ENCODE data around the gene UBR1. TPM values are rescaled to one million over a fixed set of nuclear protein-coding genes. Genes with fewer than 3 reads are reported as not detected.

Gene UBR1
- total RNA-seq, 1 donor from 2014 or later, result 33.2 TPM

DNA sequence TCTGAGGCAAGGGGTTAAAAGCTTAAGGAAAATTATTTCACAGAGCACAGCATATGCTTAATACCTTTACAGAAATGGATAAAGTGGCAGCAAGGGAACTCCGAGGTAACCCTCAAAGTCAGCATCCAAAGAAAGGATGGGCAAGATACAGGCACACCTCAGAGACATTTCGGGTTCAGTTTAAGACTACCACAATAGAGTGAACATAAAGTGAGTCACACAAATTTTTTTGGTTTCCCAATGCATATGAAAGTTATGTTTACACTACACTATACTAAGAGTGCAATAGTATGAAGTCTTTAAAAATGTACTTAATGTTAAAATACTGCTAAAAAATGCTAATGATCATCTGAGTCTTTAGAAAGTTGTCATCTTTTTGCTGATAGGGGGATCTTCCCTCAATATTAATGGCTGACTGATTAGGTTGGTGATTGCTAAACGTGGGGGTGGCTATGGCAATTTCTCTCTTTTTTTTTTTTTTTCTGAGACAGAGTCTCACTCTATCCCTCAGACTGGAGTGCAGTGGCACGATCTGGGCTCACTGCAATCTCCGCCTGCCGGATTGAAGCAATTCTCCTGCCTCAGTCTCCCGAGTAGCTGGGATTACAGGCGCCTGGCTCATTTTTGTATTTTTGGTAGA lies 10.0 kb downstream of the UBR1 start:
- Histone ChIP-seq H3K4me2 (no peak overlapping the region), H3K79me2 (ENCODE audit: low read depth) (peaks cover 91% of the 10 kb centered on the region), H3K27ac (no peak overlapping the region), H2AFZ (replicated peaks) (no peak overlapping the region), H3K9me3 (ENCODE audit: low read depth) (no peaks in the 10 kb centered on the region), H3K27me3 (no peaks in the 10 kb centered on the region), H3K36me3 (peaks cover 2% of the 10 kb centered on the region), H3K4me3 (no peak overlapping the region), H3K9ac (no peak overlapping the region), H4K20me1 (ENCODE audit: low read depth) (no peaks in the 10 kb centered on the region), H3K4me1 (no peaks in the 10 kb centered on the region), H3F3A (ENCODE audit: low read depth) (no peaks in the 10 kb centered on the region)
- no peak for TF ChIP-seq EZH2phosphoT487 (IDR thresholded peaks at IDR 0.05)
- TF ChIP-seq, protein P1, sequence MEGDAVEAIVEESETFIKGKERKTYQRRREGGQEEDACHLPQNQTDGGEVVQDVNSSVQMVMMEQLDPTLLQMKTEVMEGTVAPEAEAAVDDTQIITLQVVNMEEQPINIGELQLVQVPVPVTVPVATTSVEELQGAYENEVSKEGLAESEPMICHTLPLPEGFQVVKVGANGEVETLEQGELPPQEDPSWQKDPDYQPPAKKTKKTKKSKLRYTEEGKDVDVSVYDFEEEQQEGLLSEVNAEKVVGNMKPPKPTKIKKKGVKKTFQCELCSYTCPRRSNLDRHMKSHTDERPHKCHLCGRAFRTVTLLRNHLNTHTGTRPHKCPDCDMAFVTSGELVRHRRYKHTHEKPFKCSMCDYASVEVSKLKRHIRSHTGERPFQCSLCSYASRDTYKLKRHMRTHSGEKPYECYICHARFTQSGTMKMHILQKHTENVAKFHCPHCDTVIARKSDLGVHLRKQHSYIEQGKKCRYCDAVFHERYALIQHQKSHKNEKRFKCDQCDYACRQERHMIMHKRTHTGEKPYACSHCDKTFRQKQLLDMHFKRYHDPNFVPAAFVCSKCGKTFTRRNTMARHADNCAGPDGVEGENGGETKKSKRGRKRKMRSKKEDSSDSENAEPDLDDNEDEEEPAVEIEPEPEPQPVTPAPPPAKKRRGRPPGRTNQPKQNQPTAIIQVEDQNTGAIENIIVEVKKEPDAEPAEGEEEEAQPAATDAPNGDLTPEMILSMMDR (IDR thresholded peaks at IDR 0.05), result no peak
- no peak for TF ChIP-seq EZH2 (IDR thresholded peaks at IDR 0.05)
- H3K9me3 Mint-ChIP-seq, result peaks cover 3% of the 10 kb centered on the region
- H3K36me3 Mint-ChIP-seq, result peaks cover 25% of the 10 kb centered on the region
- H3K27me3 Mint-ChIP-seq (ENCODE audit: insufficient read depth, low read depth), result no peaks in the 10 kb centered on the region
- H3K27ac Mint-ChIP-seq, result no peak overlapping the region
- no peaks in the 10 kb centered on the region for H3K4me1 Mint-ChIP-seq
- no peak for DNase-seq (ENCODE audit: low spot score)
- no peak overlapping the region for H3K4me3 Mint-ChIP-seq

DNA sequence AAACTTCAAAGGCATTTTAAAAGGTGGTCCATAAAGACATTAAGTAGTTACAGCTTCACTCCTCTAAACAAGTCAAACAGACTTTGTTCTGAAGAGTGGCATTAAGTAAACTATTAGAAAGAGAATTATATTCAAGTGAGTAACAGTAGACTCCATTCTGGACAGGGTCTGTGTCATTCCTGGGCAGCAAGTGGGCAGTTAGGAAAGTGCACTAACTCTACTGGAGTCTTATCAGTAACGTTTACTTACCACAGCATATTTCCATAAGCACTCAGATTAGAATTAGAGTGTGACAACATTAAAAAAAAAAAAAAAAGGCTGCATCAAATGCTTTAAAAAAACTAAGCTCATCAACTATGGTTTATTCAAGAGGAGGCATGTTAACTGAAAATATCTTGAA lies 10.6 kb downstream of the UBR1 start:
- H2AFZ ChIP-seq (replicated peaks), result no peak overlapping the region
- no peaks in the 10 kb centered on the region for H4K20me1 ChIP-seq (ENCODE audit: low read depth)
- H3K27ac Mint-ChIP-seq, result no peak overlapping the region
- H3F3A ChIP-seq (ENCODE audit: low read depth), result no peaks in the 10 kb centered on the region
- no peak overlapping the region for H3K9ac ChIP-seq
- H3K79me2 ChIP-seq (ENCODE audit: low read depth), result peaks cover 90% of the 10 kb centered on the region
- H3K27me3 ChIP-seq, result no peaks in the 10 kb centered on the region
- no peak for DNase-seq (ENCODE audit: low spot score)
- no peaks in the 10 kb centered on the region for H3K36me3 ChIP-seq
- no peak overlapping the region for H3K4me3 ChIP-seq
- H3K27ac ChIP-seq, result no peak overlapping the region
- H3K27me3 Mint-ChIP-seq (ENCODE audit: insufficient read depth, low read depth), result no peaks in the 10 kb centered on the region
- TF ChIP-seq, protein P1 (IDR thresholded peaks at IDR 0.05), result no peak
- TF ChIP-seq EZH2phosphoT487 (IDR thresholded peaks at IDR 0.05), result no peak
- no peak for TF ChIP-seq EZH2 (IDR thresholded peaks at IDR 0.05)
- H3K9me3 Mint-ChIP-seq, result peaks cover 2% of the 10 kb centered on the region
- H3K4me2 ChIP-seq, result no peak overlapping the region
- H3K4me3 Mint-ChIP-seq, result no peak overlapping the region
- H3K4me1 Mint-ChIP-seq, result no peaks in the 10 kb centered on the region
- no peaks in the 10 kb centered on the region for H3K4me1 ChIP-seq
- peaks cover 22% of the 10 kb centered on the region for H3K36me3 Mint-ChIP-seq
- H3K9me3 ChIP-seq (ENCODE audit: low read depth), result no peaks in the 10 kb centered on the region

GRCh38 chr15:43094416-43095030 lies 11.3 kb downstream of the UBR1 start:
- H3K4me1 ChIP-seq, result no peaks in the 10 kb centered on the region
- no peak for DNase-seq (ENCODE audit: low spot score)
- peaks cover 20% of the 10 kb centered on the region for H3K36me3 Mint-ChIP-seq
- H3K4me3 Mint-ChIP-seq, result no peak overlapping the region
- peaks cover 90% of the 10 kb centered on the region for H3K79me2 ChIP-seq (ENCODE audit: low read depth)
- no peaks in the 10 kb centered on the region for H3K4me1 Mint-ChIP-seq
- H3K27me3 ChIP-seq, result no peaks in the 10 kb centered on the region
- no peak overlapping the region for H3K27ac Mint-ChIP-seq
- H3K4me2 ChIP-seq, result no peak overlapping the region
- H3K36me3 ChIP-seq, result no peaks in the 10 kb centered on the region
- no peaks in the 10 kb centered on the region for H3F3A ChIP-seq (ENCODE audit: low read depth)
- H4K20me1 ChIP-seq (ENCODE audit: low read depth), result no peaks in the 10 kb centered on the region
- H3K9me3 Mint-ChIP-seq, result no peaks in the 10 kb centered on the region
- H3K9ac ChIP-seq, result no peak overlapping the region
- no peak overlapping the region for H2AFZ ChIP-seq (replicated peaks)
- H3K27ac ChIP-seq, result no peak overlapping the region
- H3K27me3 Mint-ChIP-seq (ENCODE audit: insufficient read depth, low read depth), result no peaks in the 10 kb centered on the region
- no peaks in the 10 kb centered on the region for H3K9me3 ChIP-seq (ENCODE audit: low read depth)
- no peak for TF ChIP-seq EZH2 (IDR thresholded peaks at IDR 0.05)
- TF ChIP-seq, protein P1 (IDR thresholded peaks at IDR 0.05), result no peak
- TF ChIP-seq EZH2phosphoT487 (IDR thresholded peaks at IDR 0.05), result no peak
- no peak overlapping the region for H3K4me3 ChIP-seq
